Large intestine (tissue), 3 donors: ENCODE measurements around the gene ZCCHC10. TPM values are rescaled to one million over a fixed set of nuclear protein-coding genes. Genes with fewer than 3 reads are reported as not detected.
"Not testable (repeated sequence)": the region's sequence is repeated elsewhere in the genome, so short reads cannot be mapped to it uniquely, and the experiment has no call there.

ENCODE experiments used
- DNase-seq, 2 donors: peaks; one replicate each; pipeline versions ENCODE4 v3.0.0 to v3.0.0-alpha.2; 2013
- H3K27ac ChIP-seq: one replicate; pipeline ENCODE4 v1.5.1; 2013; ENCODE audit warnings: low read length
- H3K27me3 ChIP-seq: 2 replicates; pipeline ENCODE4 v1.6.1; 2013; ENCODE audit warnings: low read length; ENCODE audit not compliant: control insufficient read depth, insufficient read depth
- H3K36me3 ChIP-seq: 2 replicates; pipeline ENCODE4 v1.6.1; 2013; ENCODE audit warnings: low read length; ENCODE audit not compliant: control insufficient read depth, insufficient read depth
- H3K4me1 ChIP-seq: one replicate; pipeline ENCODE4 v1.6.1; 2013; ENCODE audit warnings: low read length; ENCODE audit not compliant: control insufficient read depth, insufficient read depth
- H3K4me3 ChIP-seq: one replicate; pipeline ENCODE4 v1.5.1; 2013; ENCODE audit warnings: low read length
- H3K9me3 ChIP-seq: one replicate; pipeline ENCODE4 v1.6.1; 2013; ENCODE audit warnings: mild to moderate bottlenecking, low read depth, low read length, moderate library complexity; ENCODE audit not compliant: control insufficient read depth
- WGBS: methylation state at CpG from one replicate; pipeline ENCODE4 v1.1.5; 2013; ENCODE audit warnings: low lambda C conversion rate; ENCODE audit not compliant: insufficient coverage; 5-methylcytosine and 5-hydroxymethylcytosine counted together
- polyA plus RNA-seq: library from polyadenylated mRNA; unstranded; fragments of 120-200 nt; gene quantifications from one replicate; pipeline ENCODE4 v1.2.1, GENCODE V29; 2013

The ZCCHC10 gene
- polyA plus RNA-seq, 1 donor, result 25.3 TPM

GRCh38 chr5:133026664-133027153 lies 360 bp upstream of the ZCCHC10 start:
- WGBS, result 0% methylated on average over 2 of the region's 15 CpGs
- H3K27me3 ChIP-seq, result no peaks in the 10 kb centered on the region
- H3K4me3 ChIP-seq, result peak overlapping the region; percentile 87

GRCh38 chr5:133019471-133019870 lies 6.9 kb downstream of the ZCCHC10 start:
- WGBS, result no CpG with 5 or more reads among the region's 7 CpGs
- H3K9me3 ChIP-seq, H3K27ac ChIP-seq, H3K27me3 ChIP-seq, H3K4me3 ChIP-seq, DNase-seq, H3K4me1 ChIP-seq: not testable (repeated sequence)
- H3K36me3 ChIP-seq, result peaks cover 16% of the 10 kb centered on the region

More at GRCh38 chr5:133026664-133027153, 360 bp upstream of the ZCCHC10 start:
- no peak overlapping the region for H3K27ac ChIP-seq
- H3K4me1 ChIP-seq, result no peaks in the 10 kb centered on the region
- H3K36me3 ChIP-seq, result peaks cover 4% of the 10 kb centered on the region
- no peaks in the 10 kb centered on the region for H3K9me3 ChIP-seq
- DNase-seq, result no peak

- H3K4me1 ChIP-seq, result peaks cover 6% of the 10 kb centered on the region
- no peak for DNase-seq
- no peak overlapping the region for H3K4me3 ChIP-seq
- WGBS, result no CpG with 5 or more reads among the region's 4 CpGs
- H3K36me3 ChIP-seq, result peaks cover 16% of the 10 kb centered on the region
- no peaks in the 10 kb centered on the region for H3K27me3 ChIP-seq
- no peaks in the 10 kb centered on the region for H3K9me3 ChIP-seq
- H3K27ac ChIP-seq, result no peak overlapping the region
Observed at GRCh38 chr5:133017964-133018363, 8.4 kb downstream of the ZCCHC10 start.

GRCh38 chr5:133015466-133015865 lies 10.9 kb downstream of the ZCCHC10 start:
- no peak for DNase-seq
- Histone ChIP-seq H3K36me3 (peaks cover 11% of the 10 kb centered on the region), H3K27me3 (no peaks in the 10 kb centered on the region), H3K4me3 (no peak overlapping the region), H3K4me1 (peaks cover 6% of the 10 kb centered on the region), H3K9me3 (peaks cover 4% of the 10 kb centered on the region), H3K27ac (no peak overlapping the region)
- no CpG with 5 or more reads among the region's 1 CpG for WGBS

- H3K36me3 ChIP-seq, result peaks cover 18% of the 10 kb centered on the region
- DNase-seq, H3K4me1 ChIP-seq, H3K27ac ChIP-seq, H3K4me3 ChIP-seq, H3K9me3 ChIP-seq, H3K27me3 ChIP-seq: not testable (repeated sequence)
- no CpG with 5 or more reads among the region's 6 CpGs for WGBS
Observed at GRCh38 chr5:133008455-133008854, 17.9 kb downstream of the ZCCHC10 start.

GRCh38 chr5:133006653-133007052 lies 19.7 kb downstream of the ZCCHC10 start:
- Histone ChIP-seq H3K36me3 (peaks cover 27% of the 10 kb centered on the region), H3K9me3 (peaks cover 3% of the 10 kb centered on the region), H3K27me3 (no peaks in the 10 kb centered on the region), H3K4me3 (no peak overlapping the region), H3K4me1 (no peaks in the 10 kb centered on the region), H3K27ac (no peak overlapping the region)
- DNase-seq, result peak in 1 of 2 donors; percentile 5
- 83% methylated on average over 1 of the region's 1 CpG for WGBS

GRCh38 chr5:132999246-132999645 lies 27.1 kb downstream of the ZCCHC10 start:
- no peak overlapping the region for H3K4me3 ChIP-seq
- H3K27ac ChIP-seq, result no peak overlapping the region
- peaks cover 19% of the 10 kb centered on the region for H3K36me3 ChIP-seq
- WGBS, result 100% methylated on average over 1 of the region's 2 CpGs
- DNase-seq, result no peak
- H3K9me3 ChIP-seq, result no peaks in the 10 kb centered on the region
- no peaks in the 10 kb centered on the region for H3K27me3 ChIP-seq
- H3K4me1 ChIP-seq, result no peaks in the 10 kb centered on the region

GRCh38 chr5:132998556-132998955 lies 27.8 kb downstream of the ZCCHC10 start:
- peaks cover 16% of the 10 kb centered on the region for H3K36me3 ChIP-seq
- H3K27ac ChIP-seq, result no peak overlapping the region
- no peaks in the 10 kb centered on the region for H3K4me1 ChIP-seq
- no CpG with 5 or more reads among the region's 2 CpGs for WGBS
- no peak overlapping the region for H3K4me3 ChIP-seq
- DNase-seq, result no peak
- no peaks in the 10 kb centered on the region for H3K9me3 ChIP-seq
- no peaks in the 10 kb centered on the region for H3K27me3 ChIP-seq

GRCh38 chr5:132996307-132996706 lies 30.0 kb downstream of the ZCCHC10 start:
- 60% methylated on average over 1 of the region's 1 CpG for WGBS

GRCh38 chr5:132987531-132988408 lies 38.6 kb downstream of the ZCCHC10 start:
- Histone ChIP-seq H3K36me3 (no peaks in the 10 kb centered on the region), H3K4me1 (no peaks in the 10 kb centered on the region)
- 93% methylated on average over 3 of the region's 28 CpGs for WGBS

More at GRCh38 chr5:132996307-132996706, 30.0 kb downstream of the ZCCHC10 start:
- no peak for DNase-seq
- H3K36me3 ChIP-seq, result peaks cover 4% of the 10 kb centered on the region
- no peaks in the 10 kb centered on the region for H3K9me3 ChIP-seq
- H3K27me3 ChIP-seq, result no peaks in the 10 kb centered on the region
- H3K4me1 ChIP-seq, result no peaks in the 10 kb centered on the region
- H3K27ac ChIP-seq, result no peak overlapping the region
- no peak overlapping the region for H3K4me3 ChIP-seq

More at GRCh38 chr5:132987531-132988408, 38.6 kb downstream of the ZCCHC10 start:
- Histone ChIP-seq H3K9me3 (no peaks in the 10 kb centered on the region), H3K27me3 (no peaks in the 10 kb centered on the region), H3K27ac (no peak overlapping the region), H3K4me3 (no peak overlapping the region)
- no peak for DNase-seq
